Activated CD4-positive, CD25-positive, alpha-beta regulatory T cell treated with anti-CD3 and anti-CD28 coated beads, Interleukin-2, amount 50 U/mL, for 24 hours (primary cell): ENCODE data around the gene VPS45.
"Not testable (repeated sequence)": the region's sequence is repeated elsewhere in the genome, so short reads cannot be mapped to it uniquely, and the experiment has no call there.

Experiments used
- ATAC-seq, 2 donors: fragments of 150-1000 bp; cut with Tn5 transposase; one replicate each; pipeline ENCODE4 v1.10.0; 2021; ENCODE audit warnings: mild to moderate bottlenecking in 1 of 2, moderate library complexity in 1 of 2

VPS45 gene, protein sequence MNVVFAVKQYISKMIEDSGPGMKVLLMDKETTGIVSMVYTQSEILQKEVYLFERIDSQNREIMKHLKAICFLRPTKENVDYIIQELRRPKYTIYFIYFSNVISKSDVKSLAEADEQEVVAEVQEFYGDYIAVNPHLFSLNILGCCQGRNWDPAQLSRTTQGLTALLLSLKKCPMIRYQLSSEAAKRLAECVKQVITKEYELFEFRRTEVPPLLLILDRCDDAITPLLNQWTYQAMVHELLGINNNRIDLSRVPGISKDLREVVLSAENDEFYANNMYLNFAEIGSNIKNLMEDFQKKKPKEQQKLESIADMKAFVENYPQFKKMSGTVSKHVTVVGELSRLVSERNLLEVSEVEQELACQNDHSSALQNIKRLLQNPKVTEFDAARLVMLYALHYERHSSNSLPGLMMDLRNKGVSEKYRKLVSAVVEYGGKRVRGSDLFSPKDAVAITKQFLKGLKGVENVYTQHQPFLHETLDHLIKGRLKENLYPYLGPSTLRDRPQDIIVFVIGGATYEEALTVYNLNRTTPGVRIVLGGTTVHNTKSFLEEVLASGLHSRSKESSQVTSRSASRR

DNA sequence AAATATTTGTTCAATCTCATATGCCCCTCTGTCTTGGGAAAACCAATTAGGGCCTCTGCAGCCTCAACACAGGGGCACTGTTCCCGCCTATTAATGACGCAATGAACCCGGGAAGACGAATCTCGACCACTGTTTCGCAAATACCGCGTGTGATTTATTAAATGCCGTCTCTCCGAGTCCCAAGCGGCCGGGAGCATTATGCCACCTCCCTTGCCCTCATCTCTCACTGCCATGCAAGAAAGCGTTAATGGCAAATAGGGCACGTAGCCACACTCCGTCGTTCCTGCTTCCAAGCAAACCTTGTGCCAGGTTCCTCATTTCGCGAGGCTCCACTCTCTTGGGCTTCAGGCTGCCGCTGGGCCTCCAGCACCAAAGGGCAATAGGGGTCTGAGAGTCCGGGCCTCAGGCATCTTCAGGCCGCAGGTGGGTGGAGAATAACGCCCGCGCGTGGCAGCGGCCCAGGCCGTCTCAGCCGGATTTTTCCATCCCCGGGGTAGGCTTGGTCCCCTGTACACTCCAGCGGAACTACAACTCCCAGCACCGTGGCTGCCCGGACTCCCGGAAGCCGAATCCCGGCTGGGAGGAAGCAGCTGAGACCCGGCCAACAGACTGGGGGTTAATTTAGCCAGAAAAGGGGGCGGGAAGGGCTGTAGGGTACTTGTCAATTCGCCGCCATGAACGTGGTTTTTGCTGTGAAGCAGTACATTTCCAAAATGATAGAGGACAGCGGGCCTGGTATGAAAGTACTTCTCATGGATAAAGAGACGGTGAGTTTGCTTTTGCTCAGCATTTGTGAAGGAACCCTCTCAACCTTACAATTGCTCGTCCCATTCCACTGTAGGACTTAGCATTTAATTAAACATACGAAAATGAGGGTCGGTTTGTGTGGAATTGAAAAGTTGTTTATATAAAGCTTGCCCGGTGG, at the start of gene VPS45:
VPS45 (plus strand) TSS at position 593 of the 925 bp plus-strand sequence; CDS start at position 675, 82 bp downstream.
- peak; percentile 98 to 99 for ATAC-seq

DNA sequence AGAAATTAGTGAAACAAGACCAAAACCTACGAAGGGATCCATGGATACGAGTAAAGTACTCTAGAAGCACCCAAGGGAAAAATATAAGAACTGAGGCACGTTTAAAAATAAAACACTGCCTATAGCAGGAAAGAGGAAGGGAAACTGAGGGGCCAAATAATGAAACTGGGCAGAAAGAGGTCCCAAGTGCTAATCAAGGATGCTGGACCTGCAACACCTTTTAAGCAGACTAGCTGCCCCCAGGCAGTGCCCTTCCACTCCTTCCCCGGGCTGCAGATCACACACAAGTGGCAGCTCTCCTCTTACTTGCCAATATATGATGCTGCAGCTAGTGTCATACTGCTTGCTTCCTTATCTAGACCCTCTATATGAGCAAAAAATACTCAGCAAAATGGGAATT, 49.4 kb upstream of the VPS45 start:
- no peak for ATAC-seq

DNA sequence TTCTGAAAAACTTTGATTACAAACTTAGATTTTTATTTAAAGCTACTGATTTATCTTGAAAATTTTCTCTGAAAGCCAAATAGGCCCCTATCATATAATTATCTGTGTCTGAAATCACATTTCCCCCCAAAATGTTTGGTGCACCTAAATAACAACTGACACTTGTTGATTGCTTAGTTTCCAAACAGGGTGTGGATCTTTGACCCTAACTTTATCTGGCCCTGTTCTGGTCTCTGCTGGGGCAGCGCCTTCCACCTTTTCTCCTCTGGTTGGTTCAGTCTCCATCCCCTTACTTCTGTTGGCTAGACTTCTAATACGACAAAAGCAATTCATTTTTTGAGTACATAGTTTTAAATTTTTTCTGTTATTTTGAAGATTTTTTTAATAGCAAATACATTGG, 46.9 kb upstream of the VPS45 start:
- no peak for ATAC-seq

DNA sequence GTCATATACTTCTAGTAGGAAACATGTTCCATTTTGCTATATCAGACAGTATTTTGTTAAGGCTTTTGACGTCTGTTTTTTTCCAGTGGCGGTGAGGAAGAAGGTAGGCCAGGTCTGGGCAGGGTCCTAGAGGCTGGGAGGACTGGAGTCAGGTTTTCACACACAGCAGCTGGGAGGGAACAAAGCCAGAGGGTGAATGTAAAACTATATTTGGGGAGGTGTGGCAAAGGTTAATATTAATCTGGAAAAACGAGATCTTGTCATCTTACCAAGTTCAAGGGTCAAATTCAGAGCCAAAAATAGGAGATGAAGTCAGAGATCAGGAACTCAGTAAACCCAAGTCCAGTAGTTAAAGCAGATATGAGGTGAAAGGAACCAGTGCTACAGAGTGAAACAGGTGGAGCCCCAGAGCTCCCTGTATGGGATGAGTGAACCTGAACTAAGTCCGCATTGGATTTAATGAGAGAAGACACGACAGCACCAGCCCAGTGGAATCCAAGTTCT, 46.3 kb upstream of the VPS45 start:
- ATAC-seq: no peak

DNA sequence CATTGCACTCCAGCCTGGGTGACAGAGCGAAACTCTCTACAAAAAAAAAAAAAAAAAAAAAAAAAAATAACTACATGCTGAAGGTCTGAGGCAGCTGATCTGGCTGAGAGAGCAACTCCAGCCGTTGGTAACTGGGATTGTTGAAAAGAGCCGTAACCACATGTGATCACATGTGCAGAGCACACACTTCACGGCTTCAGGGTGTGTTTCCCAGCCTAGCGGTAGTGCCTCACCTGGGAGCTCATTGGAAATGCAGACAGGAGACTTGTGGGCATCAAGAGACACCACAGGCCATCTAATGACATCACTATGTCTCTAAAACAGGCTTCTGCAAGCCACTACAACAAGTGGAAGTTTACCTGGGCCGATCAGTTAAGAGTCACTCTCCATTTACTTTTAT, 45.2 kb upstream of the VPS45 start:
- no peak for ATAC-seq

DNA sequence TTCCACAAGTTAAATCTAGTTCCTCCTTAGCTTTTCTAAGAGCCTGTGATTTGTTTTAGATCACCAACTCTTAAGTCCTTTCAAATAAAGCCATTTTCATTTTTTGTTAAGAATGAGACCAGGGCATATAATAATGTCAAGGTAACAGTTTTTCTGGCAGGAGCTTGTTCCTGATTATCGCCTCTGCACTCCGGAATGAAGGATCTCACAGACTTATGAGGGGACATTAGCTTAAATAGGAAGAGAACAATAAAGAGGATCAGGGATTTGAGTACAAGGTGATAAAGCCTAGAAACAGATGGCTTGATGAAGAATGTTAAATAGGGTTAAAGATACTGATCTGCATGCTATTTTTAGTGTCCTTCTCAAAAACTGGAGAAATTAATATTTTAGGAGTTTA, 43.4 kb upstream of the VPS45 start:
- ATAC-seq: no peak

DNA sequence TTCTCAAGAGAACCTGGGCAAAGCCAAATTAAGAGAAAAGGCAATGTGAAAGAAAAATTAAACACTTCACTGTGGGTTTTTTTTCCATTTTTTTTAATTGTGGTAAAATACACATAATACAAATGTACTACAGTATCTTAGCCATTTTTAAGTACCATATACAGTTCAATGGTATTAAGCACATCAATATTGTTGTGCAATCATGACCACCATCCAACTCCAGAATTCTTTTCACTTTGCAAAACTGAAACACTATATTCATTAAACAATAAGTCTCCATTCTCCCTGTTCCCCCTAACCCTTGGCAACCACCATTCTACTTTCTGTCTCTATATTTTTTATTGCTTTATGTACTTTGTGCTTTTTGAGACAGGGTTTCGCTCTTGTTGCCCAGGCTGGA, 39.3 kb upstream of the VPS45 start:
- ATAC-seq: no peak

DNA sequence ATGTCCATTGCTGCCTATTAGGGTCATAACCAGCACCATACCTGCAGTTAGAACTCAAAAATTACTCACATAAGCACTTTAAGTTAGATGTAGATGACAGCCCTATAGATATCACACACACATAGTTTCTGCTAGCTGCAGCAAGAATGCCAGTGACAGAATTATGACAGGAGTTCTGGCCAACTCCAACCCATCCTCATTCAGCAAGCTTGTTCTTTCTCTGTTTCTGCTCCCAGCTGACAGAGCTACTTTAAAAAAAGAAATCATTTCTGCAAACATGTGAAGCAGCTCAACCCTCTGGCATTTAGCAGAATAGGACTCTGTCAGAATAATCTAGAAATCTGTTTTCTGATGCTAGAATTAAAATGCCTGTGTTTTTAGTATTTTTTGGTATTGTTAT, 33.2 kb upstream of the VPS45 start:
- ATAC-seq: no peak

DNA sequence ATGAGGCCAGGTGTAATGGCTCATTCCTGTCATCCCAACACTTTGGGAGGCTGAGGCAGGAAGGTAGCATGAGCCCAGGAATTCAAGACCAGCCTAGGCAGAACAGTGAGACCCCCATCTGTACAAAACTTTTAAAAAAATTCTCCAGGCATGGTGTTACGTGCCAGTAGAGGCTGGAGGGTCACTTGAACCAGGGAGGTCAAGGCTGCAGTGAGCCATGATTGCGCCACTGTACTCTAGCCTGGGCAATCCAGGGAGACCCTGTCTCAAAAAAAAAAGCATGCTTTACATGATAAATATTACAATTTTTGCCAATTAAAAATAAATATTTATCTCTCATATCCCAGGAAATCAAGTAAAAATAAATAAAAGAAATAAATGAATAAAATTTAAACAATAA, 17.6 kb upstream of the VPS45 start:
- ATAC-seq: no peak

DNA sequence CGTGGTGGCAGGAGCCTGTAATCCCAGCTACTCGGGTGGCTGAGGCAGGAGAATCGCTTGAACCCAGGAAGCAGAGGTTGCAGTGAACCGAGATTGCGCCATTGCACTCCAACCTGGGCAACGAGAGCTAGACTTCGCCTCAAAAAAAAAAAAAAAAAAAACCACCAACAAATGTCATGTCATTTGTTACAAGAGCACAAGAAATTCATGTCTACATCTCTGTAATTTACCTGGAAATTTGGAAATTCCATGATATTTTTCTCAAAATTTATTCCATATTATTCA, 16.5 kb upstream of the VPS45 start:
- no peak for ATAC-seq

DNA sequence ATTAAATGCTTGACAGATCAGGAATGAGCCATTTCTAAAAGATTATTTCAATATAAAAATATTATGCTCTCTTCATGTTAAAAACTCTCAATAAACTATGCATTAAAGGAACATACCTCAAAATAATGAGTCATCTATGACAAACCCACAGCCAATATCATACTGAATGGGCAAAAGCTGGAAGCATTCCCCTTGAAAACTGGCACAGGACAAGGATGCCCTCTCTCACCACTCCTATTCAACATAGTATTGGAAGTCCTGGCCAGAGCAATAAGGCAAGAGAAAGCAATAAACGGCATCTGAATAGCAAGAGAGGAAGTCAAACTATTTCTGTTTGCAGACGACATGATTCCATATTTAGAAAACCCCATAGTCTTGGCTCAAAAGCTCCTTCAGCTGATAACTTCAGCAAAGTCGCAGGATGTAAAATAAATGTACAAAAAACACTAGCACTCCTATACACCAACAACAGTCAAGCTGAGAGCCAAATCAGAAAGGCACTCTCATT, 15.6 kb upstream of the VPS45 start:
- ATAC-seq: not testable (repeated sequence)

DNA sequence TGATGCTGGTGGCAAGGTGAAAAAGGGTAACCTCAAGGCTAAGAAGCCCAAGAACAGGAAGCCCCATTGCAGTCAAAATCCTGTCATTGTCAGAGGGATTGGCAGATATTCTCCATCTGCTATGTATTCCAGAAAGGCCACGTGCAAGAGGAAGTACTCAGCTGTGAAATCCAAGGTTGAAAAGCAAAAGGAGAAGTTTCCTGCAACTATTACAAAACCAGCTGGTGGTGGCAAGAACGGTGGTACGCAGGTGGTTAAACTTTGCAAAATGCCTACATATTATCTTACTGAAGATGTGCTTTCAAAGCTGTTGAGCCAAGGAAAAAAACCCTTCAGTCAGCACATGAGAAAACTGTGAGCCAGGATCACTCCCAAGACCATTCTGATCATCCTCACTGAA, 13.7 kb upstream of the VPS45 start:
- no peak for ATAC-seq

DNA sequence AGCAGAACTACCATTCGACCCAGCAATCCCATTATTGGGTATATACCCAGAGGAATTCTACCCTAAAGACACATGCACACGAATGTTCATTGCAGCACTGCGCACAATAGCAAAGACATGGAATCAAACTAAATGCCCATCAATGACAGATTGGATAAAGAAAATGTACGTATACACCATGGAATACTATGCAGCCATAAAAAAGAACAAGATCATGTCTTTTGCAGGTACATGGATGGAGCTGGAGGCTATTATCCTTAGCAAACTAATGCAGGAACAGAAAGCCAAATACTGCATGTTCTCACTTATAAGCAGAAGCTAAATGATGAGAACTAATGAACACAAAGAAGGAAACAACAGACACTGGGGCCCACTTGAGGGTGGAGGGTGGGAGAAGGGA, 12.1 kb upstream of the VPS45 start:
- ATAC-seq: not testable (repeated sequence)

DNA sequence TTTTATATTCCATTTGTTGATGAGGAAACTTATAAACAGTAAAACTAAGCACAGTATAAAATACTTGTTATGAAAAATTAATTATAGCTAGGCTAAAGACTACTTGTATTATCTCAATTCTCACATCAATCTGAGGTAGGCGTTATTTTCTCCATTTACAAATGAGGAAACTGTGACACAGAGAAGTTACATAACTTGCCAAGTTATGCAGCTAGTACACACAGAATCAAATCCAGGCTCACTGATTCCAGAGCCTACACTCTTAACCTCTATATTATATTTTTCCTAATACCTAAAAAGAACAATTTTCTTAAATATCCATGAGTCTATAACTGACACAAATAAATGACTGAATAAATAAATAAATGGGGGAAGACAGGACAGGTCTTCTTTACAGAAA, 11.2 kb upstream of the VPS45 start:
- no peak for ATAC-seq

DNA sequence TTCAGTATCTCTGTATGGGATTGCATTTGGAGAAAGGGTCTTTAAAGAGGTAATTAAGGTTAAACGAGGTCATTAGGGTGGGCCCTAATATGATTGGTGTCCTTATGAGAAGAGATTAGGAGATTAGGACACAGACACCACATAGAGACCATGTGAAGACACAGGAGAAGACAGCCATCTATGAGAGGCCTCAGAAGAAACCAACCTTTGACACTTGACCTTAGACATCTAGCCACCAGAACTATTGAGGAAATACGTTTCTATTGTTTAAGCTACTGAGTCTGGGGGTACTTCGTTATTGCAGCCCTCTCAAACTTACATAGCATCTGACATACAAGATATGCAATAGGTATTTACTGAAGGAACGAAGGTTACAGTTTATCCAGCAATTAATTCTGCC, 7.3 kb upstream of the VPS45 start:
- no peak for ATAC-seq

DNA sequence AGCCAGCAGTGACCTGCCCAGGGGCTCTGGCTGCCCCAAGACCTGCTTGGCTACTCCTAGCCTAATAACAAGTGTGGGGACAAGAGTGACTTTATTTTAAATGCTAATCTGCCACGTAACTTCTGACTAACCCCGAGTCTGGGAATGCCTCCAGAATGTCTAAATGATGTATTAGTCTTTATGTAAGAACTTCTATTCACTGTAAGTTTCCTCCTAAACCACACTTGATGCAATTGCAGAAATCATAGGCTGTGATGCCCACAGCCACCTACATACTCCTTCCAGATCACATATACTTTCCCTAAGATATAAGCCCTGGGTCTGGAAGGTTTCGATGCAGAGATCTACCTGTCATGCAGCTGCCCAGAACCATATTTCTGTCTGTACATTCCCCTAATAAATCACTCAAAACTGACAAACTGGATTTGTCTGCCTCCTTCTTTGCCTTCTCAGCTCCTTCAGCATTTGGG, 5.9 kb upstream of the VPS45 start:
- ATAC-seq: no peak

DNA sequence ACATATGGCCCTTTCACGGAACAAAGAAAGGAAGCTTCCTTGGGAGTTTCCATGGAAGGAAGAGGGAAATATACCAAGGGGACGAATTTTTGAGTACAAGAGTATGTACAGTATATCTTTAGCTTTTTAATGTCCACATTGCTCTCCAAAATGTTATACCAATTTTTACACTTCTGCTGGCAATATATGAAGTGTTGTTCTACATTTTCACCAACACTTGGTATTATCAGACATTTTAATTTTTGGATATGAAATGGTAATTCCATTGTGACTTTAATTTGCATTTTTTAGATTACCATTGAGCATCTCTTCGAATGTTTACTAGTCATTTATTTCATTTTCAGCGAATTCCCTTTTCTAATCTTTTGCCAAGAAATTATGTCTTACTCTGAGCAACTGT, 5.5 kb upstream of the VPS45 start:
- ATAC-seq: no peak

DNA sequence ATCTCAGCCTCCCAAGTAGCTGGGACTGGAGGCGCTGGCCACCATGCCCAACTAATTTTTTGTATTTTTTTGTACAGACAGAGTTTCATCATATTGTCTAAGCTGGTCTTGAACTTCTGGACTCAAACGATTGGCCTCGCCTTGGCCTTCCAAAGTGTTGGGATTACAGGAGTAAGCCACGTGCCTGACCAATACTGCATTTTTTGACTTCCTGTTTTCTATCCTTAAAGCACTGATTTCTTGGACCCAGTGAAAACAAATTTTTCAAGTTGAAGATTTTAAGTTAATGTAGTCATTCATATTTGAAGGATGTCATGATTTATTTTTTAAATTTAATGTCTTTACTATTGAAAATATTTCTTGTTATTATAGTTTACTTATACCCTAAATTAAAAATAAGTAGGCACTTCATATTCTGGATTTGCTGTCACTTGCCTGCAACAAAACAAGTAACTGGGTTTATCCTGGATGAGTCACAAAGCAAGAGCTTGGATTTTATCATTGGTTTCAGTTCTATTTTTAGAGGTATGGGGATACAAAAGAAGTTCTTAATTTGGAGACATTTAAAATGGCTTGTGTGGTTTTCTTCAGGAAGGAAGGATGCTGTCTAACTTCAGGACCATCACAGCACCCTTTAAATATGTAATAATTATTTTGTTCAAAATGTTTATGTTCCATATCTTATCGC, 2.2 kb upstream of the VPS45 start:
- no peak for ATAC-seq

DNA sequence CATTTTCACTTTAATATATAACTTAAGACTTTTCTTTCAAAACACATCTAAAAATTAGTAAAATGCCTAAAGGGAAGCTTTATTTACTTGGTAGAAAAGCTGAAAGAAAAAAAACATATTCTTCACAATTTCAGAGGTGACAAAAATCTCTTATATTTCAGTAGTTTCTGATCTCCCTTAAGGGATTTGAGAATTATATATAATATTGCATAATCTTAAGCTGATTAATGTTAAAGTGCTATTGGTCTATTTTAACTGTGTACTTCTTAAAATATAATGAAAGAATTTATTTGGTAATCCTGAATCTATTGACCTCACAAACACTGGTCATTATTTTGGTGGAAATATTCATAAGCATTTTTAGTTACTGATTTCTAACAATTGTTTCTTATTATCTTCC, 1.2 kb upstream of the VPS45 start:
- ATAC-seq: no peak

DNA sequence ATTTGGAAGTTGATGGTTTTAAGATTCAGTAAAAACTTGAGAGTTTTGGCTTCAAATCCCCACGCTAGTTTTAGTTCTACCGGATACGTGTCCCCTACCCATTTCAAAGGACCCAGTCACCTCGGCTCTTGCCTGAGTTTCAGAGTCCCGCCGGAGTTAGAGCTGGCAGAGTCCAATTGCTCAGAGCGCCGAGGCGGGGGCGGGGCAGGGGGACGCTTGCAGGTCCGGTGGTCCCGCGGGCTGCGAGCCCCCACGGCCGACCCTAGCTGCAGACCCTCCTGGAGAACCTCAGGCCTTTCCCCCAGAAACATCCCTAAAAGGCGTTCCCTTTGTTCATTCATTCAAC, 765 bp upstream of the VPS45 start:
- peak; percentile 5 to 22 for ATAC-seq

DNA sequence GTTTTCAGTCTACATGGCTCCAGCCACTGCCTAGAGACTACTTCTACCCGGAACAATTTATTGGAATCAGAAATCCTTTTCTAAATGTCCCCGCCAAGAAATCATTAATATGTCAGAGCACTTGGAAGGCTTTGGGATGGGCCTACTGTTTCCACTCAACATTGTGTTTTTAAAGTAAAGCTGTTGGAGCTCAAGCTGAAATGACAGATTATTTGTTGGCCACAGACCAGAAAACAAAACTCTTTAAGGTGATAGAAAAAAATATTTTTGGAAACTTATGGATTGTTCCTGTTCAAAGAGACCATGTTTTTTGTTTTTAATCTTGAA, 496 bp downstream of the VPS45 start:
- no peak for ATAC-seq

DNA sequence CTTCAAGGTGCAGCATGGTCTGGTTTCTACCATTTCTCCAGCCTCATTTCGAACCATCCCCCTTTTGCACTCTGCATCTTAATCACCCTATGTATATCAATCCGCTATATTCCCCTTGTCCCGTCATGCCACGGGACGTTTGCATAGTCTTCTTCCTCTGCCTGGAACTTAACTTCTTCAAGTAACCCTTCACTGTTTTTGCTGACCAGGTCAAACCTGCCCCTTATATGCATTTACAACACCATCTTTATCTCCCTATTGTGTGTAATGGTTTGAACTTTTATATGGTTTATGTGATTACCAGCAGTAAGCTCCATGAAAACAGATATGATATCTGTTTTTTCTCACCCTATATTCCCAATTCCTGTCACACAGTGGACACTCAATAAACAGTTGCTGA, 2.3 kb downstream of the VPS45 start:
- no peak for ATAC-seq

DNA sequence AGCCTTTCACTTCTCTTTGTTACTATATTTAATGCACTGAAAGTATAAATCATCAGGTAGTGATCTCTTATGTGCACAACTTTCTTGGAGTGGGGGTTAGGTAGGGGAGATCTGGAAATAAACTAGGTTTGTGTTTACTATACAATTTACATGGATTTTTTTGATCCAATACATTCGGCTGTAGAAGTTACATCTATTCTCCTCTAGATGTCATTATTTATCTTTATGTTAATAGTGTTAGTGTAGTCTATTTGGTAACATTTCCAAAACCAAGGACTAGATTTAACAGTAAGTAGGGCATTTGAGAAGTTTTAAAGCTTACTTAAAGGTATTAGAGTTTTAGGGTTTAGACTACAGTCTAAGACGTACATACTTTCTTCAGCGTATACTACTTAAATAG, 5.4 kb downstream of the VPS45 start:
- ATAC-seq: peak; percentile 41 to 67
